GM19043 (cell line): ENCODE results near the gene P2RX2.
"Not testable (repeated sequence)": the region's sequence is repeated elsewhere in the genome, so short reads cannot be mapped to it uniquely, and the experiment has no call there.

ENCODE experiments used
- ATAC-seq: cut with Tn5 transposase; IDR thresholded peaks from one replicate; pipeline ENCODE4 v1.9.1; 2021; ENCODE audit warnings: low read depth; ENCODE audit not compliant: unreplicated experiment

P2RX2 gene

DNA sequence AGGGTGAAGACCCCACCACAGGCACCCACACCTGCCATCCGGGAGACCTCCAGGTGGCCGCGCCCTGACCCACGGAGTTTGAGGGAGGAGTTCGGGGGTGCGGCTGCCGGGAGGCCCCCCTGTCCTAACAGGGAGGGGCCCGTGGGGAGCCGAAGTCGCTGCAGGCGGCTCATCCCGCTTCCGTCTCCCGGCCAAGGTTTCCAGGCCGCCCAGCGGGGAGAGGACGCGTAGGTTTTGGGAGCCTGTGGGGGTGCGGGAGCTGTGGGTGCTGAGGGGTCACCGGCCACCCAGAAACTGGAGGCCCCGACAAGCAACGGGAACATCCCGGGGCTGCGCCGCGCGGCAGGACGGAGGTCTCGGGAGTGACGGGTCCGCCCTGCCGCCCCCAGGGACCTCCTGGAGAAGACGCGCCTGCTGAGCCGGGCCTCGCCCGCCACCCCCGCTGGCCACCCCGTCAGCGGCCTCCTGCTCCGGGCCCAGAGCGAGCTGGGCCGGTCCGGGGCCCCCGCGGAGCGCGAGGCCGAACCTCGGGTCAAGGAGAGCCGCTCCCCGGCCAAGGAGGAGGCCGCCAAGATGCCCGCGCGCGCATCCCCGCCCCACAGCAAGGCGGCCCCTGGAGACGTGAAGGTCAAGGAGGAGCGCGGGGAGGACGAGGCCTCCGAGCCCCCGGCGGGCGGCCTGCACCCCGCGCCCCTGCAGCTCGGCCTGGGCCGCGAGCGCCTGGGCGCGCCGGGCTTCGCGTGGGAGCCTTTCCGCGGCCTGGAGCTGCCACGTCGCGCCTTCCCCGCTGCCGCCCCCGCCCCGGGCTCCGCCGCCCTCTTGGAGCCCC is 35.8 kb upstream of the P2RX2 start:
- ATAC-seq, result no peak

DNA sequence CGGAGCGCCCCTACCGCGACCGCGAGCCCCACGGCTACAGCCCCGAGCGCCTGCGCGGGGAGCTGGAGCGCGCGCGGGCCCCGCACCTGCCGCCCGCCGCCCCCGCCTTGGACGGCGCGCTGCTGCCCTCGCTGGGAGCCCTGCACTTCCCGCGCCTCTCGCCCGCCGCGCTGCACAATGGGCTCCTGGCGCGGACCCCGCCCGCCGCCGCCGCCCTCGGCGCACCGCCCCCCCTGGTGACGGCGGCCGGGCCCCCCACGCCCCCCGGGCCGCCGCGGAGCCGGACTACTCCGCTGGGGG is 35.2 kb upstream of the P2RX2 start:
- no peak for ATAC-seq

DNA sequence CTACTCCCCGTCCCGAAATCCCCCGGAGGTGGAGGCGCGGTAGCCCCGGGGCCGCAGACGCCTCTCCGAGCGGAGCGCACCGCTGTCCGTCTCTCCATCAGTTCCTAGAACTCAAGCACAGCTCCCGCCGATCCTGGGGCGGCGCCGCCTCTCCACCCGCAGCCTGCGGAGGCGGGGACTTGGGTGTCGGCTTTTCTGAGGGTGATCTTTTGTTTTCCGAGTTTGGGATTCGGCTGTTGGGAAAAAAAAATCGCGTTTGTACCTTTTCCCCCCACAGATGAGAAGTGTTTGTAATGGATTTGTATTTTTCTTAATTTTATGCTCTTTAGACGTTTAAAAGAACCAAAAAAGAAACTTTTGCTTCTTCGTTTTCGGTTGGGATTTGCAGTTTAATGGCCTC is 34.8 kb upstream of the P2RX2 start:
- ATAC-seq, result no peak

DNA sequence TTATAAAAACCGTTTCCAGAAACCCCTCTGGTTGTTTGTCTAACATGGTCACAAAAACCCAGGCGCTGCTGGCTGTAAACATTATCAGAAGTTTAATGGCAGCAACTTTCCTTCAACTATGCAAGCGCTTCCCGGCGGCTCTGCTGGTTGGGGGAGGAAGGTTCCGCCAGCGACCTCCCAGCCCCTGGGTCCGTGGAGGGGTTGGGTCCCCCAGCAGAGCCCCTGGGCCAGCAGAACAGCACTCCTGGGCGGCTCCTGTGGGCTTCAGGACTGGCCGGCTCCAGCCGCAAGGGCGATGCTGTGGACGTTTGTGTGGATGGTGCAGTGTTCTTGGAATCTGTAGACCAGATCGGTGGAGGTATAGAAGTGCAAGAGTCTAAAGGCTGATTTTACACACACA is 34.1 kb upstream of the P2RX2 start:
- ATAC-seq, result no peak

DNA sequence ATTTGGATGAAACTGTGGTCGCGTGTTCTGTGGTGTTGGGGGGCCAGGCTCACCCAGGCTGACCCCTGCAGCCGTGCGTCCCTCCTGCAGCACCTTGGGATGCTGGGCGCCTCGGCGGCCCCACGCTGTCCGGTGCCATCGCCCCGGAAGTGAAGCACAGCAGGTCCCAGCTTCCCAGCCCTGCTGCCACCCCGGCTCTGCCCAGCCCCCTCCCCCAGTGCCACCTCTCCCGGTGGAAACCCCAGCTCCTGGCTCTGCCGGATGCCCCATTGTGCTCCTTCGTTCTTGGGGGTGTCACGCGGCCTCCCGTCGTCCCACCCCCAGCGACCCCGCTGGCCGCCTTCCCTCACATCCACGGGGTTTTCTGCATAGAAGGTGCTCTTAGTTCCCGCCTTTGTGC is 33.4 kb upstream of the P2RX2 start:
- ATAC-seq, result no peak

GRCh38 chr12:132586929-132587328 is 31.6 kb upstream of the P2RX2 start:
- no peak for ATAC-seq

GRCh38 chr12:132587781-132588180 is 30.8 kb upstream of the P2RX2 start:
- no peak for ATAC-seq

GRCh38 chr12:132588319-132588718 is 30.3 kb upstream of the P2RX2 start:
- no peak for ATAC-seq

GRCh38 chr12:132588821-132589669 is 29.5 kb upstream of the P2RX2 start:
- ATAC-seq, result no peak

GRCh38 chr12:132591107-132591935 is 27.3 kb upstream of the P2RX2 start:
- no peak for ATAC-seq

DNA sequence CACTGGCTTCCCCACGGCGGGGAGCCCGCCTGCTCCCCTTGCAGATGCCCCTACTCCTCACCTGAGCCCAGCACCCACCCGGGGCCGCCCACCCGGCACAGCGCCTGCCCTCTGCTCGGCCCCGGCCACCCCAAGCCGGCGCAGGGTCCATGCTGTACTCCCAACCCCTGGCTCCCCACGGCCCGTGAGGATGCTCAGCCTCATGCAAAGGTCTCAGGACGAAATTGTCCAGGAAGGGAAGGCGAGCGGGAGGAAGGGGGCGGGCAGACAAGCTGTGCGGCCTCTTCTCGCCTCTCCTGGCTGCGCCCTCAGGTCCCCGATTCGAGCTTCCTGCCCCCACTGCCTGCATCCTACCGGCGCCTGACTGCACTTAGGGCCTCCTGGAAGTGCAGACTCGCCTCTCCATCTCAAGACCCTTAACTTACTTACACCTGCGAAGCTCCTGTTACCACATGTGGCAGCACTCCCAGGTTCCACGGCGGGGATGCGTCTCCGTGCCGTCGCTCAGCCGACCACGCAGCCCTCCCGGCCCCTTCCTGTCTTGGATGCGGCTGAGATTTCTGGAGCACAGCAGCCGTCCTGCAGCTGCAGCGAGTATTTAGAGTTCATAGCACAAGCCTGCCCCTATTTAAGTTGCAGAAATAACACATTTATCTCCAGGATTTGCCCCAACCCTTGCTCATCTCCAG is 26.1 kb upstream of the P2RX2 start:
- no peak for ATAC-seq

- no peak for ATAC-seq
Observed at GRCh38 chr12:132593071-132593470, 25.5 kb upstream of the P2RX2 start.

DNA sequence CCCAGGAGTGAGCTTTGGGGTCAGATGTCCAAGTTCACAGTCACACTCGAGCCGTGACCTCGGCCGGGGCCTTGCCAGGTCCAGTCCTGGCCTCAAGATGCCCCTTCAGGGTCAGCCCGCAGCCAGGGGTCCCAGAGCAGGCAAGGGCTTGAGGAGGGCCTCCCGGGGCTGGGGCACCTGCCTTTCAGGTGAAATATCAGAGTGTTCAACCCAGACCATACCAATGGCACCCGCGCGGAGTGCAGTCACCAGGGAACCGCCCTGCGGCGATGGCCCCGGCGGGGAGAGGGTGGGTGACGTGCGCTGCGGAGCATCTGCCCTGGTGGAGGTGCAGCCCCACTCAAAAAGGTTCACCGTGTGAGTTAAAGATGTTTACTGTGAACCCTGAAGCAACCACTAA is 25.1 kb upstream of the P2RX2 start:
- no peak for ATAC-seq

GRCh38 chr12:132593938-132594358 is 24.6 kb upstream of the P2RX2 start:
- no peak for ATAC-seq

DNA sequence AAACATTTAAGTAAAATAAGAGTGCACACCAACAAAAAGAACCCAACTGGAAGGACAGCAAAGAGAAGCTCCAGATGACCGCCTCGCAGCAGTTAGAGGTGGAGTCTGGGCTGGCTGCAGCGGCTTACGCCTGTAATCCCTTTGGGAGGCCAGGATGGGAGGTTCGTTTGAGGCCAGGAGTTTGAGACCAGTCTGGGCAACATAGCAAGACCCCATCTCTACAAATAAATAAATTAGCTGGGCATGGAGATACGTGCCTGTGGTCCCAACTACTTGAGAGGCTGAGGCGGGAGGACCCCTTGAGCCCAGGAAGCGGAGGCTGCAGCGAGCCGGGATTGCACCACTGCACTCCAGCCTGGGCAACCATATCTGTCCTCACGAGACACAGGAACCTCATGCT is 23.4 kb upstream of the P2RX2 start:
- no peak for ATAC-seq

GRCh38 chr12:132596016-132596415 is 22.6 kb upstream of the P2RX2 start:
- no peak for ATAC-seq

DNA sequence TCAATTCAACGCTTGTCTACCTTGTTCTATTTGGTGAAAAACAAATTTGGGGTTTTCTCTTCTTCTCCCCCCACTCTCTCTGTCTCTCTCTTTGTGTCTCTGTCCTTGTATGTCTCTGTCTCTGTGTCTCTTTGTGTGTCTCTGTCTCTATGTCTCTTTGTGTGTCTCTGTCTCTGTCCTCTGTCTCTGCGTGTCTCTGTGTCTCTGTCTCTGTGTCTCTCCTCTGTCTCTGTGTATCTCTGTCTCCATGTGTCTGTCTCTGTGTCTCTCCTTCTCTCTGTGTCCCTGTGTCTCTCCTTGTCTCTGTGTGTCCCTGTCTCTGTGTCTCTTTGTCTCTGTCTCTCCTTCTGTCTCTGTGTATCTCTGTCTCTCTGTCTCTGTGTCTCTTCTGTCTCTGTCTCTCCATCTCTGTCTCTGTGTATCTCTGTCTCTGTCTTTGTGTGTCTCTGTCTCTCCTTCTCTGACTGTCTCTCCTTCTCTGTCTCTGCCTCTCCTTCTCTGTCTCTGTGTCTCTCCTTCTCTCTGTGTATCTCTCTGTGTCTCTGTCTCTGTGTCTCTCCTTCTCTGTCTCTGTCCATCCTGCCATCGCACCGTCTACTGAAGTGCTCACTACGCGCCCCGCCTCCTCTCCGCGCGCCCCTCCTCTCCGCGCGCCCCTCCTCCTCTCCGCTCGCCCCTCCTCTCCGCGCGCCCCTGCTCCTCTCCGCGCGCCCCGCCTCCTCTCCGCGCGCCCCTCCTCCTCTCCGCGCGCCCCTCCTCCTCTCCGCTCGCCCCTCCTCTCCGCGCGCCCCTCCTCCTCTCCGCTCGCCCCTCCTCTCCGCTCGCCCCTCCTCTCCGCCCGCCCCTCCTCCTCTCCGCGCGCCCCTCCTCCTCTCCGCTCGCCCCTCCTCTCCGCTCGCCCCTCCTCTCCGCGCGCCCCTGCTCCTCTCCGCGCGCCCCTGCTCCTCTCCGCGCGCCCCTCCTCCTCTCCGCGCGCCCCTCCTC is 21.0 kb upstream of the P2RX2 start:
- ATAC-seq, result no peak

- ATAC-seq, result not testable (repeated sequence)
Observed at GRCh38 chr12:132599502-132599901, 19.1 kb upstream of the P2RX2 start.
